Astrocyte (in vitro differentiated cells and primary cell): Measurements from ENCODE around the gene PDP2.

Source experiments
- EZH2 ChIP-seq: IDR thresholded peaks from 2 replicates; pipeline ENCODE4 v1.6.1; 2012; ENCODE audit warnings: mild to moderate bottlenecking, low read length, inconsistent platforms; ENCODE audit not compliant: insufficient read depth
- TF ChIP-seq, protein P1 (sequence below): IDR thresholded peaks from 2 replicates; pipeline ENCODE4 v1.5.1; 2011; ENCODE audit warnings: low read depth, mild to moderate bottlenecking, inconsistent platforms, low read length, moderate library complexity; ENCODE audit not compliant: insufficient read depth

DNA sequence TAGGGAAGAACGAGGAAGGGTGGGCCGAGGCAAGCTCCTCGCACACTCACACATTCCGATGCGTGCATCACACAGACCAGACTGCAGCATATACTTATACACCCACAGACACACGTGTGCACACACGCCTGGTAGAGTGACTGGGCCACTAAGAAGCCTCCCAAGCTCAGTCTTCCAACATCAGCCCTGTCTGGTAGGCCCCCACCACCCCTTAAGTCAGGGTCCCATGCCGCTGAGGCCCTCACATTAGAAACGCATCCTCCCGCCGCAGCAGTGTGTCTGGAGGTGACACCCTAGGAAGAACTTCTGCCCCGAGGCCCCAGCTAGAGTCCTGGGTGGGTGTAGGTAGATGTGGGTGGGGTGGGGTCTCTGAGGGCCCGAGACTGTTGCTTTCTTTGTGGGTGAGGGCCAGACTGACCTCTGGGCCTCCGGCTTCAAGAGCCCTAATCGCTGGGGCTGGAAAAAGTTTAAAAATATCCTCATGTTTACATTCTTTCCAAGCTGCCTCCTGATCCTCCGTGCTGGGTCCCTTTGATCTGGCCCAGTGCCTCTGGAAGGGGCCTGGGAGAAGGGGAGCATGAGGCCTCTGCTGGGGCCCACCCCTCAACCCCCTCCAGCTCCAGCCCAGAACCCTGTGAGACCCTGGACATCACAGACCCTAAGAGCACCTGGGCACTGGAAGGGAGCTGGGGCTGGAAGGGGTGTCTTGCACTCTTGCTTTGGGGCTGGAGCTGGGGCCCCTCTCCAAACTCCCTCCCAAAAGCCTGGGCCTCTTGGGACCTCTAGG, 24.7 kb downstream of the PDP2 start:
- no peak for TF ChIP-seq EZH2
- TF ChIP-seq, protein P1, sequence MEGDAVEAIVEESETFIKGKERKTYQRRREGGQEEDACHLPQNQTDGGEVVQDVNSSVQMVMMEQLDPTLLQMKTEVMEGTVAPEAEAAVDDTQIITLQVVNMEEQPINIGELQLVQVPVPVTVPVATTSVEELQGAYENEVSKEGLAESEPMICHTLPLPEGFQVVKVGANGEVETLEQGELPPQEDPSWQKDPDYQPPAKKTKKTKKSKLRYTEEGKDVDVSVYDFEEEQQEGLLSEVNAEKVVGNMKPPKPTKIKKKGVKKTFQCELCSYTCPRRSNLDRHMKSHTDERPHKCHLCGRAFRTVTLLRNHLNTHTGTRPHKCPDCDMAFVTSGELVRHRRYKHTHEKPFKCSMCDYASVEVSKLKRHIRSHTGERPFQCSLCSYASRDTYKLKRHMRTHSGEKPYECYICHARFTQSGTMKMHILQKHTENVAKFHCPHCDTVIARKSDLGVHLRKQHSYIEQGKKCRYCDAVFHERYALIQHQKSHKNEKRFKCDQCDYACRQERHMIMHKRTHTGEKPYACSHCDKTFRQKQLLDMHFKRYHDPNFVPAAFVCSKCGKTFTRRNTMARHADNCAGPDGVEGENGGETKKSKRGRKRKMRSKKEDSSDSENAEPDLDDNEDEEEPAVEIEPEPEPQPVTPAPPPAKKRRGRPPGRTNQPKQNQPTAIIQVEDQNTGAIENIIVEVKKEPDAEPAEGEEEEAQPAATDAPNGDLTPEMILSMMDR, result no peak
